ENCODE measurements around the gene DISC1. TPM values are rescaled to one million over a fixed set of nuclear protein-coding genes. Genes with fewer than 3 reads are reported as not detected.

DISC1 gene
- total and polyA plus RNA-seq, 2 donors (not counting 1 experiment from before 2014, with no cell fraction given): 2.0 to 4.3 TPM

GRCh38 chr1:232033285-232033684, 406.7 kb downstream of the DISC1 start:
- Histone ChIP-seq H3K9me3 (ENCODE audit: control insufficient read depth, insufficient read depth, low read depth, low read length) (no peaks in the 10 kb centered on the region), H3K27me3 (ENCODE audit: control insufficient read depth, insufficient read depth, low read length) (no peaks in the 10 kb centered on the region), H3K4me1 (ENCODE audit: control insufficient read depth, extremely low read depth, insufficient read depth, low read length) (no peaks in the 10 kb centered on the region), H3K4me3 (replicated peaks in 1 of 4; ENCODE audit: control extremely low read depth in 1 of 4, insufficient read depth in 1 of 4, low read depth in 3 of 4, low read length in 4 of 4) (no peak overlapping the region), H3K36me3 (ENCODE audit: control insufficient read depth, insufficient read depth, low read length) (no peaks in the 10 kb centered on the region), H3K9ac (ENCODE audit: insufficient read depth, low read length) (no peak overlapping the region), H4K20me1 (ENCODE audit: control insufficient read depth, extremely low read depth, insufficient read depth, low read length) (no peaks in the 10 kb centered on the region), H3K4me2 (ENCODE audit: extremely low read depth, insufficient read depth, low read length) (no peak overlapping the region), H2AFZ (ENCODE audit: low read length) (no peak overlapping the region), H3K79me2 (ENCODE audit: control insufficient read depth, insufficient read depth, low read length) (no peaks in the 10 kb centered on the region), H3K27ac (ENCODE audit: insufficient read depth, low read length) (no peak overlapping the region)
- TF ChIP-seq, protein P1, sequence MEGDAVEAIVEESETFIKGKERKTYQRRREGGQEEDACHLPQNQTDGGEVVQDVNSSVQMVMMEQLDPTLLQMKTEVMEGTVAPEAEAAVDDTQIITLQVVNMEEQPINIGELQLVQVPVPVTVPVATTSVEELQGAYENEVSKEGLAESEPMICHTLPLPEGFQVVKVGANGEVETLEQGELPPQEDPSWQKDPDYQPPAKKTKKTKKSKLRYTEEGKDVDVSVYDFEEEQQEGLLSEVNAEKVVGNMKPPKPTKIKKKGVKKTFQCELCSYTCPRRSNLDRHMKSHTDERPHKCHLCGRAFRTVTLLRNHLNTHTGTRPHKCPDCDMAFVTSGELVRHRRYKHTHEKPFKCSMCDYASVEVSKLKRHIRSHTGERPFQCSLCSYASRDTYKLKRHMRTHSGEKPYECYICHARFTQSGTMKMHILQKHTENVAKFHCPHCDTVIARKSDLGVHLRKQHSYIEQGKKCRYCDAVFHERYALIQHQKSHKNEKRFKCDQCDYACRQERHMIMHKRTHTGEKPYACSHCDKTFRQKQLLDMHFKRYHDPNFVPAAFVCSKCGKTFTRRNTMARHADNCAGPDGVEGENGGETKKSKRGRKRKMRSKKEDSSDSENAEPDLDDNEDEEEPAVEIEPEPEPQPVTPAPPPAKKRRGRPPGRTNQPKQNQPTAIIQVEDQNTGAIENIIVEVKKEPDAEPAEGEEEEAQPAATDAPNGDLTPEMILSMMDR (conservative IDR thresholded peaks at IDR 0.05 in 1 of 2, IDR thresholded peaks at IDR 0.05 in 1 of 2; ENCODE audit: low read depth in 1 of 2, low read length in 2 of 2): no peak
- no peak for TF ChIP-seq EZH2 (IDR thresholded peaks at IDR 0.05; ENCODE audit: low read length, missing control alignments)
- no peak for DNase-seq (ENCODE audit: low read depth in 2 of 2)

DNA sequence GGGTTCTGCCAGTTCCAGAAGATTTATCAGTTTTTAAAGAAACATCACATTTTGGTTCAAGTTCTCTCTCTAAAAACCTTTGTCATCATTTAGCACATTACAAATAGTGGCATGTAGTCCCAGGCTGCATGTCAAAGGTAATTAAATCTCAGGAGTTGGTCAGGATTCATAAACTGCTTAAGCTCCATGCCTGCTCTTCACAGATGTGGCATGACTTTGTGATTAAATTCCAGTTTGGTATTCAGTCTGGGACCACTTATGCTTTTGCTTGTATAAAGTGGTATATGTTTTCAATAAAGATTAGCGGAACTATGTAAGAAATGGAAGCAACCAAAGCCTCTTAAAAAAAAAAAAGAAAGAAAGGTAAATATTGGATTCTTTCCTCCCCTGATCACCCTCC, 408.0 kb downstream of the DISC1 start:
- H2AFZ ChIP-seq (ENCODE audit: low read length): no peak overlapping the region
- H4K20me1 ChIP-seq (ENCODE audit: control insufficient read depth, extremely low read depth, insufficient read depth, low read length): no peaks in the 10 kb centered on the region
- DNase-seq (ENCODE audit: low read depth in 2 of 2): no peak
- no peak overlapping the region for H3K4me3 ChIP-seq (replicated peaks in 1 of 4; ENCODE audit: control extremely low read depth in 1 of 4, insufficient read depth in 1 of 4, low read depth in 3 of 4, low read length in 4 of 4)
- no peak overlapping the region for H3K9ac ChIP-seq (ENCODE audit: insufficient read depth, low read length)
- H3K27me3 ChIP-seq (ENCODE audit: control insufficient read depth, insufficient read depth, low read length): no peaks in the 10 kb centered on the region
- no peak overlapping the region for H3K27ac ChIP-seq (ENCODE audit: insufficient read depth, low read length)
- H3K36me3 ChIP-seq (ENCODE audit: control insufficient read depth, insufficient read depth, low read length): no peaks in the 10 kb centered on the region
- H3K9me3 ChIP-seq (ENCODE audit: control insufficient read depth, insufficient read depth, low read depth, low read length): no peaks in the 10 kb centered on the region
- no peak for TF ChIP-seq EZH2 (IDR thresholded peaks at IDR 0.05; ENCODE audit: low read length, missing control alignments)
- TF ChIP-seq, protein P1 (conservative IDR thresholded peaks at IDR 0.05 in 1 of 2, IDR thresholded peaks at IDR 0.05 in 1 of 2; ENCODE audit: low read depth in 1 of 2, low read length in 2 of 2): no peak
- no peak overlapping the region for H3K4me2 ChIP-seq (ENCODE audit: extremely low read depth, insufficient read depth, low read length)
- no peaks in the 10 kb centered on the region for H3K4me1 ChIP-seq (ENCODE audit: control insufficient read depth, extremely low read depth, insufficient read depth, low read length)
- no peaks in the 10 kb centered on the region for H3K79me2 ChIP-seq (ENCODE audit: control insufficient read depth, insufficient read depth, low read length)

- Histone ChIP-seq H3K36me3 (ENCODE audit: control insufficient read depth, insufficient read depth, low read length) (no peaks in the 10 kb centered on the region), H3K4me1 (ENCODE audit: control insufficient read depth, extremely low read depth, insufficient read depth, low read length) (no peaks in the 10 kb centered on the region), H3K9me3 (ENCODE audit: control insufficient read depth, insufficient read depth, low read depth, low read length) (no peaks in the 10 kb centered on the region), H2AFZ (ENCODE audit: low read length) (no peak overlapping the region), H3K4me3 (replicated peaks in 1 of 4; ENCODE audit: control extremely low read depth in 1 of 4, insufficient read depth in 1 of 4, low read depth in 3 of 4, low read length in 4 of 4) (no peak overlapping the region), H3K9ac (ENCODE audit: insufficient read depth, low read length) (no peak overlapping the region), H4K20me1 (ENCODE audit: control insufficient read depth, extremely low read depth, insufficient read depth, low read length) (no peaks in the 10 kb centered on the region), H3K79me2 (ENCODE audit: control insufficient read depth, insufficient read depth, low read length) (no peaks in the 10 kb centered on the region), H3K27ac (ENCODE audit: insufficient read depth, low read length) (no peak overlapping the region), H3K4me2 (ENCODE audit: extremely low read depth, insufficient read depth, low read length) (no peak overlapping the region), H3K27me3 (ENCODE audit: control insufficient read depth, insufficient read depth, low read length) (no peaks in the 10 kb centered on the region)
- no peak for DNase-seq (ENCODE audit: low read depth in 2 of 2)
- TF ChIP-seq, protein P1 (conservative IDR thresholded peaks at IDR 0.05 in 1 of 2, IDR thresholded peaks at IDR 0.05 in 1 of 2; ENCODE audit: low read depth in 1 of 2, low read length in 2 of 2): no peak
- TF ChIP-seq EZH2 (IDR thresholded peaks at IDR 0.05; ENCODE audit: low read length, missing control alignments): no peak
Observed at GRCh38 chr1:232036181-232036933, 409.8 kb downstream of the DISC1 start.

Measured in fibroblast of lung (primary cell).